Muscle of leg (tissue), 11 donors: ENCODE measurements around the gene CDK5RAP2. TPM values are rescaled to one million over a fixed set of nuclear protein-coding genes. Genes with fewer than 3 reads are reported as not detected.

Source experiments
- DNase-seq: peaks from one replicate; pipeline ENCODE4 v3.0.0; 2013
- H3K27ac ChIP-seq: one replicate; pipeline ENCODE4 v1.5.1; 2013; ENCODE audit warnings: mild to moderate bottlenecking, low read length, control low read depth
- H3K27me3 ChIP-seq: one replicate; pipeline ENCODE4 v1.6.1; 2013; ENCODE audit warnings: low read length; ENCODE audit not compliant: control insufficient read depth, insufficient read depth
- H3K36me3 ChIP-seq: one replicate; pipeline ENCODE4 v1.6.1; 2013; ENCODE audit warnings: low read length; ENCODE audit not compliant: control insufficient read depth, insufficient read depth
- H3K4me1 ChIP-seq: one replicate; pipeline ENCODE4 v1.6.1; 2013; ENCODE audit warnings: low read length; ENCODE audit not compliant: control insufficient read depth, insufficient read depth
- H3K4me3 ChIP-seq: one replicate; pipeline ENCODE4 v1.5.1; 2013; ENCODE audit warnings: low read length, control low read depth
- H3K9me3 ChIP-seq: replicated peaks from 2 replicates; pipeline ENCODE4 v1.6.1; 2013; ENCODE audit warnings: low read depth, low read length; ENCODE audit not compliant: control insufficient read depth
- WGBS: methylation state at CpG from one replicate; pipeline ENCODE4 v1.1.5; 2013; ENCODE audit warnings: missing lambda C conversion rate; ENCODE audit not compliant: insufficient coverage; 5-methylcytosine and 5-hydroxymethylcytosine counted together
- polyA plus RNA-seq, 8 donors: library from polyadenylated mRNA; unstranded; fragments of 120-200 nt; gene quantifications; one replicate each; pipeline versions ENCODE4 v1.2.1 to v1.2.3, GENCODE V29; 2013; ENCODE audit warnings: inconsistent platforms in 1 of 8, low replicate concordance in 1 of 8; ENCODE audit not compliant: insufficient read length in 8 of 8, insufficient read depth in 1 of 8
- total RNA-seq: library from RNA; stranded (reverse); fragments of 120-200 nt; gene quantifications from one replicate; pipeline ENCODE4 v1.2.4, GENCODE V29; 2013

The CDK5RAP2 gene
- total and polyA plus RNA-seq, 9 donors: 36.8 to 55.1 (median 44.5) TPM

DNA sequence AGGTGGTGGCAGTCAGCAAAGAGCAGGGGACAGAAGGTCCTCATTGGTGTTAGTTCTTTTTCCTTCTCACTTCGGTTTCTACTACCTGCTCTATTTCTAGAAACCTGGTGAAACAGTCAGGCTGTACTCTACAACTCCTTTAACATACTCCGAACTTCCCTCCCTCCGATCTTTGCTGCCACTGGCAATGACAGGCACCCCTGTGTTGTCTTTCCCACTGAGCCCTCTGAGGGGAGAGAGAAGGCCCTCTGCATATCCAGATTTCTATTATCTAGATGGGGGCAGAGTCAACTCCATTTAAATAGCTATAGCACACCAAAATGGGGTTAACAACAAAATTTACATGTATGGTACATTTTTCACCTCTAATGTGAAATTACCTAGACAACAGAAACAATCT lies 123.7 kb downstream of the CDK5RAP2 start:
- Histone ChIP-seq H3K27me3 (no peaks in the 10 kb centered on the region), H3K27ac (no peak overlapping the region), H3K4me1 (no peaks in the 10 kb centered on the region), H3K9me3 (no peaks in the 10 kb centered on the region), H3K36me3 (peaks cover 52% of the 10 kb centered on the region), H3K4me3 (no peak overlapping the region)
- WGBS: no CpG with 5 or more reads among the region's 3 CpGs
- no peak for DNase-seq

DNA sequence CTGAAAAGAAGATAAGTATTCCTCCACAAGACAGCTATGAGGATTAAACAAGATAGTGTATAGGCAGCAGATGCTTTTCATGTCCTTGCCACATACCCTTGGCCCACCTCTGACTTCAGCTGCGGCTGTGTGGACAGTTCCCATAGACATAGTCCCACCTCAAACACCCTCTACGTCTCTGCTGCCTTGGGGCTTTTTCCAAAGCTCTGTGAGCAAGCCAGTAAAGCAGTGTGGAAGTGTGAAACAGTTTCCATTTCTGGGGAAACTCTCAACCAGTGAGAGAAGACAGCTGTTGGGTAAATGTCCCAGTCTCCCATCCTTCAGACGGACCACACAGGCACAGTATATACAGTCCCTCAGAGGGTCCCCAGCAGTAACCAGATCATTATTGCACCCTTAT lies 125.5 kb downstream of the CDK5RAP2 start:
- no peak for DNase-seq
- no peak overlapping the region for H3K4me3 ChIP-seq
- no peaks in the 10 kb centered on the region for H3K9me3 ChIP-seq
- H3K4me1 ChIP-seq: no peaks in the 10 kb centered on the region
- H3K27me3 ChIP-seq: no peaks in the 10 kb centered on the region
- H3K27ac ChIP-seq: no peak overlapping the region
- 89% methylated on average over 1 of the region's 3 CpGs for WGBS
- H3K36me3 ChIP-seq: peaks cover 49% of the 10 kb centered on the region

- no peaks in the 10 kb centered on the region for H3K9me3 ChIP-seq
- no CpG with 5 or more reads among the region's 4 CpGs for WGBS
- DNase-seq: no peak
- no peak overlapping the region for H3K27ac ChIP-seq
- H3K36me3 ChIP-seq: peaks cover 48% of the 10 kb centered on the region
- no peaks in the 10 kb centered on the region for H3K4me1 ChIP-seq
- H3K27me3 ChIP-seq: no peaks in the 10 kb centered on the region
- H3K4me3 ChIP-seq: no peak overlapping the region
Observed at GRCh38 chr9:120453792-120454191, 126.2 kb downstream of the CDK5RAP2 start.

DNA sequence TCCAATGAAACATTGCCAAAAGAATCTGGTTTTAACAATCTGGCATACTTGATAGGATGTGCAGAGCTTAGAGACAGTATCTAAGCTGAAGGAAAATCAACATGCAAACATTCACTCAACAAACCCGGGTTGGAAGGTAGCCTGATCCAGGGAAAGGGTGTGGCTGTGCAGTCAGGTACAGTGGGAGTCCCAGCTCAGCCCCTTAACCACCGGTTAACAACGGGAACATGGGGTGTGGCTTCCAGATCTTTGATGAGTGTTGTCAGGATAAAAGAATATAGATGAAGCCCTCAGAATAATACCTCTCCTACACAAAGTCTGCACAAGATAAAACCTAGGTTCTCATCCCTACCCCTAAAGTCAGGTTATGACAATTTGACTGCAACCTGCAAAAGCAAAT lies 127.3 kb downstream of the CDK5RAP2 start:
- H3K27me3 ChIP-seq: no peaks in the 10 kb centered on the region
- no peak overlapping the region for H3K4me3 ChIP-seq
- no CpG with 5 or more reads among the region's 3 CpGs for WGBS
- H3K27ac ChIP-seq: no peak overlapping the region
- no peaks in the 10 kb centered on the region for H3K4me1 ChIP-seq
- no peak for DNase-seq
- no peaks in the 10 kb centered on the region for H3K9me3 ChIP-seq
- peaks cover 45% of the 10 kb centered on the region for H3K36me3 ChIP-seq

- Histone ChIP-seq H3K27me3 (no peaks in the 10 kb centered on the region), H3K36me3 (peaks cover 49% of the 10 kb centered on the region), H3K4me3 (no peak overlapping the region), H3K27ac (no peak overlapping the region), H3K4me1 (no peaks in the 10 kb centered on the region), H3K9me3 (no peaks in the 10 kb centered on the region)
- 86% methylated on average over 1 of the region's 3 CpGs for WGBS
- no peak for DNase-seq
Observed at GRCh38 chr9:120450916-120451315, 129.1 kb downstream of the CDK5RAP2 start.

DNA sequence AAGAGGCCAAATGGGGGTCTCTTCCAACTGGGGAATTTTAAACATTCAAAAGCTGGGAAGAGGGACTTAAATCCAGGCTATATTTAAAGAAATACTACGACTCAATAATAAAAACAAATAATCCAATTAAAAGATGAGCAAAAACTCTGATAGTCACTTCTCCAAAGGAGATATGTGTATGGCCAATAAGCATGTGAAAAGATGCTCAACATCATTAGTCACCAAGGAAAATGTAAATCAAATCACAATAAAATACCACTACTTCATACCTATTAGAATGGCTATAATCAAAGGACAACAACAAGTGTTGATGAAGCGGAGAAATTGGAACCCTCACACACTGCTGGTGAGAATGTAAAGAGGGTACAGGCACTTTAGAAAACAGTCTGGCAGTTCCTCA lies 130.4 kb downstream of the CDK5RAP2 start:
- Histone ChIP-seq H3K4me1 (no peaks in the 10 kb centered on the region), H3K36me3 (peaks cover 53% of the 10 kb centered on the region), H3K4me3 (no peak overlapping the region), H3K27me3 (no peaks in the 10 kb centered on the region), H3K27ac (no peak overlapping the region), H3K9me3 (no peaks in the 10 kb centered on the region)
- no peak for DNase-seq
- WGBS: no CpG with 5 or more reads among the region's 2 CpGs

DNA sequence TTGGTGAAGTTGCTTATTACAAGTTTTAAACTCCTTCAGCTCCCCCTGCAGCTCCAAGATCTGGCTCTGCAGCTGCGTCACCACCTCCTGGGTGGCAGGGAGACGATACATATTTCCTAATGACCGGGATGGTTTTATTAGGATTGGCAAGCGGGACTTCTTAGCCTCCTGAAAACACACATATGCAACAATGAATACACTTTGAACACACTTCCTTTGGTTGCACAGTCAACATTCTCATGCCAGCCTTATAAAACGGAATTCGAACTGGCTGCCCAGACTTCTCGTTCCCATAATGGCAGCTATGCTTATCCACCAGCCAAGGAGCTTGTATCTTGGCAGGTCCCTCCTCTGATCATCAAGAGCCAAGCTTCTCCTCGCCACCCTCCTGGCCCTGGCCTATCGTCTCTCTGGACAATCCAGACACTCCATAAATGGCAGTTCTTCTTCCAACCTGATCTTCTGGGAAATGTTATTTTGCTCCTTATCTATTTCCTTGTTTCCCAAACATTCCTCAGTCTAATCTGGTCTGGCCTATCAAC lies 131.9 kb downstream of the CDK5RAP2 start:
- Histone ChIP-seq H3K27me3 (no peaks in the 10 kb centered on the region), H3K4me1 (no peaks in the 10 kb centered on the region), H3K27ac (no peak overlapping the region), H3K36me3 (peaks cover 46% of the 10 kb centered on the region), H3K4me3 (no peak overlapping the region), H3K9me3 (no peaks in the 10 kb centered on the region)
- 96% methylated on average over 9 of the region's 9 CpGs for WGBS
- DNase-seq: no peak

- Histone ChIP-seq H3K4me3 (no peak overlapping the region), H3K4me1 (no peaks in the 10 kb centered on the region), H3K27me3 (no peaks in the 10 kb centered on the region), H3K9me3 (no peaks in the 10 kb centered on the region), H3K27ac (no peak overlapping the region), H3K36me3 (peaks cover 50% of the 10 kb centered on the region)
- DNase-seq: no peak
- WGBS: no CpG with 5 or more reads among the region's 4 CpGs
Observed at GRCh38 chr9:120446671-120447070, 133.3 kb downstream of the CDK5RAP2 start.

DNA sequence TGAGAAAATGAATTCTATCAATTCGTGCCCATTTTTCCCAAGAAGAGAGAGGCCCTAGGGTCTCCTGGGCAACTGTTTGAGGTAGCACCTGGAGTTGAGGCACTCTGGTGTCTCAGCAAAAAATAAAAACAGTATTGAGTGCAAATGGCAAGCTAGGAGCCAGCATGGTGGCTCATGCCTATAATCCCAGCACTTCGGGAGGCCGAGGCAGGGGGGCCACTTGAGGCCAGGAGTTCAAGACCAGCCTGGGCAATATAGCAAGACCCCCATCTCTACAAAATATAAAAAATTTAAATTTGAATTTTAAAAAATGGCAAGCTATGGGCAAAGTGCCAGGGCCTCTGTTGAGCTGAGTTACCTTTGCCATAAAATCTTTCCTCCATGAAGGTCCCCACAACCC lies 136.0 kb downstream of the CDK5RAP2 start:
- Histone ChIP-seq H3K4me1 (no peaks in the 10 kb centered on the region), H3K9me3 (no peaks in the 10 kb centered on the region), H3K4me3 (no peak overlapping the region), H3K36me3 (peaks cover 59% of the 10 kb centered on the region), H3K27me3 (no peaks in the 10 kb centered on the region), H3K27ac (no peak overlapping the region)
- no peak for DNase-seq
- WGBS: 70% methylated on average over 1 of the region's 3 CpGs

- Histone ChIP-seq H3K27me3 (no peaks in the 10 kb centered on the region), H3K9me3 (no peaks in the 10 kb centered on the region), H3K4me3 (no peak overlapping the region), H3K36me3 (peaks cover 63% of the 10 kb centered on the region), H3K4me1 (no peaks in the 10 kb centered on the region), H3K27ac (no peak overlapping the region)
- WGBS: no CpG with 5 or more reads among the region's 2 CpGs
- DNase-seq: peak; percentile 28
Observed at GRCh38 chr9:120443489-120443888, 136.5 kb downstream of the CDK5RAP2 start.
